NCI-H128 (cell line): Measurements from ENCODE around the gene LY6G6F.

Experiments
- DNase-seq: peaks from one replicate; lab custom pipeline; 2025; ENCODE audit not compliant: unreplicated experiment; lab: John Stamatoyannopoulos, UW

The LY6G6F gene

GRCh38 chr6:31723245-31723979, 16.7 kb downstream of the LY6G6F start, which contains the start of gene MPIG6B:
Gene MPIG6B (plus strand): TSS chr6:31723373. CDS start chr6:31723384, 11 bp downstream.
- DNase-seq: no peak

GRCh38 chr6:31723980-31724691, 17.5 kb downstream of the LY6G6F start:
- DNase-seq: no peak

- DNase-seq: no peak
These were observed 19.1 kb downstream of the LY6G6F start for GRCh38 chr6:31725502-31726350.

- DNase-seq: no peak
These were observed 20.5 kb downstream of the LY6G6F start for GRCh38 chr6:31727034-31727716.

GRCh38 chr6:31727717-31728671, 21.3 kb downstream of the LY6G6F start:
- DNase-seq: no peak

- DNase-seq: no peak
These were observed 22.3 kb downstream of the LY6G6F start, which contains the start of gene DDAH2 for GRCh38 chr6:31728767-31729514. Gene DDAH2 (minus strand): TSS chr6:31729299. CDS start chr6:31729161, 138 bp downstream.

GRCh38 chr6:31729515-31729978, 22.9 kb downstream of the LY6G6F start:
- DNase-seq: peak; percentile 47

GRCh38 chr6:31729979-31730630, 23.4 kb downstream of the LY6G6F start:
- no peak for DNase-seq

GRCh38 chr6:31730631-31731086, 24.0 kb downstream of the LY6G6F start:
- no peak for DNase-seq

GRCh38 chr6:31732029-31732428, 25.4 kb downstream of the LY6G6F start:
- no peak for DNase-seq

GRCh38 chr6:31733734-31734133, 27.1 kb downstream of the LY6G6F start:
- DNase-seq: no peak

GRCh38 chr6:31734247-31734820, 27.7 kb downstream of the LY6G6F start:
- DNase-seq: no peak

GRCh38 chr6:31734821-31735406, 28.2 kb downstream of the LY6G6F start:
- DNase-seq: no peak

- peak; percentile 54 for DNase-seq
These were observed 29.5 kb downstream of the LY6G6F start, which contains the start of gene CLIC1 for GRCh38 chr6:31736021-31736767. Gene CLIC1 (minus strand): TSS chr6:31736530. CDS start chr6:31736300, 230 bp downstream.

- no peak for DNase-seq
These were observed 30.2 kb downstream of the LY6G6F start for GRCh38 chr6:31736768-31737314.

- DNase-seq: no peak
These were observed 30.8 kb downstream of the LY6G6F start for GRCh38 chr6:31737315-31737990.
